GM19467 (cell line): ENCODE measurements around the gene MS4A15.
"Not testable (repeated sequence)": the region's sequence is repeated elsewhere in the genome, so short reads cannot be mapped to it uniquely, and the experiment has no call there.

Experiments
- ATAC-seq: cut with Tn5 transposase; IDR thresholded peaks from one replicate; pipeline ENCODE4 v1.9.1; 2021; ENCODE audit warnings: mild to moderate bottlenecking, moderate library complexity; ENCODE audit not compliant: unreplicated experiment

The MS4A15 gene

GRCh38 chr11:60756307-60757032 is at the start of gene MS4A15:
MS4A15 (plus strand) TSS chr11:60756867; CDS start chr11:60763734, 6,867 bp downstream.
- ATAC-seq = no peak

- ATAC-seq = no peak
Measured at GRCh38 chr11:60706931-60707330, 49.7 kb upstream of the MS4A15 start.

GRCh38 chr11:60710482-60710881 is 46.2 kb upstream of the MS4A15 start:
- ATAC-seq = no peak

GRCh38 chr11:60711276-60711675 is 45.4 kb upstream of the MS4A15 start:
- ATAC-seq = no peak

GRCh38 chr11:60713423-60713822 is 43.2 kb upstream of the MS4A15 start:
- ATAC-seq = not testable (repeated sequence)

GRCh38 chr11:60717956-60718355 is 38.7 kb upstream of the MS4A15 start:
- ATAC-seq = no peak

- no peak for ATAC-seq
Measured at GRCh38 chr11:60718524-60719316, 37.9 kb upstream of the MS4A15 start.

GRCh38 chr11:60719391-60719790 is 37.3 kb upstream of the MS4A15 start:
- ATAC-seq = no peak

GRCh38 chr11:60720460-60720859 is 36.2 kb upstream of the MS4A15 start:
- no peak for ATAC-seq

- ATAC-seq = no peak
Measured at GRCh38 chr11:60724420-60724819, 32.2 kb upstream of the MS4A15 start, which contains the start of gene MS4A18. MS4A18 (plus strand) TSS chr11:60724720.

- no peak for ATAC-seq
Measured at GRCh38 chr11:60725592-60725991, 31.1 kb upstream of the MS4A15 start.

GRCh38 chr11:60731586-60731985 is 25.1 kb upstream of the MS4A15 start:
- ATAC-seq = no peak

GRCh38 chr11:60734279-60734678 is 22.4 kb upstream of the MS4A15 start:
- no peak for ATAC-seq

GRCh38 chr11:60739114-60739513 is 17.6 kb upstream of the MS4A15 start:
- no peak for ATAC-seq

GRCh38 chr11:60740573-60740972 is 16.1 kb upstream of the MS4A15 start:
- ATAC-seq = no peak

- no peak for ATAC-seq
Measured at GRCh38 chr11:60741421-60741820, 15.2 kb upstream of the MS4A15 start.

GRCh38 chr11:60743058-60743457 is 13.6 kb upstream of the MS4A15 start:
- ATAC-seq = no peak

- no peak for ATAC-seq
Measured at GRCh38 chr11:60744114-60744513, 12.6 kb upstream of the MS4A15 start.

GRCh38 chr11:60747359-60747873 is 9.3 kb upstream of the MS4A15 start:
- ATAC-seq = no peak

GRCh38 chr11:60748225-60748624 is 8.4 kb upstream of the MS4A15 start:
- ATAC-seq = no peak

- no peak for ATAC-seq
Measured at GRCh38 chr11:60748821-60749220, 7.8 kb upstream of the MS4A15 start.

- no peak for ATAC-seq
Measured at GRCh38 chr11:60750911-60751310, 5.8 kb upstream of the MS4A15 start.
